Osteocyte (in vitro differentiated cells): Measurements from ENCODE around the gene HSD11B1L. TPM values are rescaled to one million over a fixed set of nuclear protein-coding genes. Genes with fewer than 3 reads are reported as not detected.

Experiments used
- DNase-seq: peaks from one replicate; pipeline ENCODE4 v3.0.0; 2021; ENCODE audit warnings: mixed read lengths; ENCODE audit not compliant: unreplicated experiment; ENCODE audit errors: extremely low spot score
- H3K27ac Mint-ChIP-seq: one replicate; pipeline ENCODE4 v1.8.0; 2021; ENCODE audit warnings: mild to moderate bottlenecking, mixed read lengths; ENCODE audit not compliant: unreplicated experiment
- H3K27me3 Mint-ChIP-seq: one replicate; pipeline ENCODE4 v1.8.0; 2021; ENCODE audit warnings: mixed read lengths; ENCODE audit not compliant: unreplicated experiment
- H3K36me3 Mint-ChIP-seq: one replicate; pipeline ENCODE4 v1.8.0; 2021; ENCODE audit warnings: mixed read lengths; ENCODE audit not compliant: unreplicated experiment
- H3K4me1 Mint-ChIP-seq: one replicate; pipeline ENCODE4 v1.8.0; 2021; ENCODE audit warnings: mixed read lengths; ENCODE audit not compliant: unreplicated experiment
- H3K4me3 Mint-ChIP-seq: one replicate; pipeline ENCODE4 v1.8.0; 2021; ENCODE audit warnings: mild to moderate bottlenecking, moderate library complexity, mixed read lengths; ENCODE audit not compliant: unreplicated experiment
- H3K9me3 Mint-ChIP-seq: one replicate; pipeline ENCODE4 v1.8.0; 2021; ENCODE audit warnings: mixed read lengths; ENCODE audit not compliant: unreplicated experiment
- CTCF ChIP-seq: fragments of 200-600 bp; sonication (generic); IDR thresholded peaks from 2 replicates; pipeline ENCODE4 v1.5.0; 2021; ENCODE audit warnings: antibody characterized with exemption, mild to moderate bottlenecking, moderate library complexity
- total RNA-seq: library from RNA; stranded (reverse); gene quantifications from 2 replicates; pipeline ENCODE4 v1.2.1, GENCODE V29; 2021

Gene HSD11B1L
- total RNA-seq, 1 donor from 2014 or later: 10.7 TPM

GRCh38 chr19:5664515-5664914, 16.3 kb upstream of the HSD11B1L start:
- Mint-ChIP-seq H3K36me3 (peaks cover 41% of the 10 kb centered on the region), H3K27ac (no peak overlapping the region), H3K27me3 (no peaks in the 10 kb centered on the region), H3K4me3 (no peak overlapping the region), H3K4me1 (no peaks in the 10 kb centered on the region), H3K9me3 (no peaks in the 10 kb centered on the region)
- no peak for TF ChIP-seq CTCF
- DNase-seq: no peak

DNA sequence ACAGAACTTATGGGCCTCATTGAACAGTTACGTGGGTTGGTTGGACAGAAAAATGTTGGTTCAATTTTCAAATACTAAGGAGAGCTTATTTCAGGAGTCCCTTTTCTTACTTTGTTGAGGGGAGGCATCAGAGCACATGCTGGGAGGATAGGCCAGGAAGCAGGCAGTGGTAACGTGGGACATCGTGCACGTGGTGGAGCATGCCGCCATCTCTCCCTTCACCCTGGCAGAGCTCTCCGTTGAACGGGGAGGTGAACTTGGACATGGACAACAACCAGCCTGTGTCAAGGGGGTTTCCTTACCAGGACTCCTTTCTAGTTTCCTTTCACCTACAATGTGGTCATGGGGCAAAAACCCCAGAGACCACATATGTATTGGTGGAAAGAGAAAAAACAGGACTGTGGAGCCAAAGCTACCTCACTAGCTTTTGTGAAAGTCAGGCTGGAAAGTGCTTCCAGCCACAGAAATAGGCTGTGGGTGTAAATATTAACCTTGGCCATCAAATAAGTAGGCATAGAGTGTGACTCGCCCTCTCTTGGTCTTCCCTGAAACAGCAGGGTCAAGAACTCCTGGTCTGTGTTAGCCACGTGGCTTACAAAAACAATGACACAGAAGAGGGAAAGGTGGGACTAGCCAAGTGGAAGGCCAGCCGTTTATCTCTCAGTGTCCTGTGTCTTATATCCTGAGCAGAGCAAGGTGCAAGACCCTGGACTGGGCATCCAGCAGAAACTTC, 14.9 kb upstream of the HSD11B1L start:
- Mint-ChIP-seq H3K27ac (no peak overlapping the region), H3K4me3 (no peak overlapping the region)

DNA sequence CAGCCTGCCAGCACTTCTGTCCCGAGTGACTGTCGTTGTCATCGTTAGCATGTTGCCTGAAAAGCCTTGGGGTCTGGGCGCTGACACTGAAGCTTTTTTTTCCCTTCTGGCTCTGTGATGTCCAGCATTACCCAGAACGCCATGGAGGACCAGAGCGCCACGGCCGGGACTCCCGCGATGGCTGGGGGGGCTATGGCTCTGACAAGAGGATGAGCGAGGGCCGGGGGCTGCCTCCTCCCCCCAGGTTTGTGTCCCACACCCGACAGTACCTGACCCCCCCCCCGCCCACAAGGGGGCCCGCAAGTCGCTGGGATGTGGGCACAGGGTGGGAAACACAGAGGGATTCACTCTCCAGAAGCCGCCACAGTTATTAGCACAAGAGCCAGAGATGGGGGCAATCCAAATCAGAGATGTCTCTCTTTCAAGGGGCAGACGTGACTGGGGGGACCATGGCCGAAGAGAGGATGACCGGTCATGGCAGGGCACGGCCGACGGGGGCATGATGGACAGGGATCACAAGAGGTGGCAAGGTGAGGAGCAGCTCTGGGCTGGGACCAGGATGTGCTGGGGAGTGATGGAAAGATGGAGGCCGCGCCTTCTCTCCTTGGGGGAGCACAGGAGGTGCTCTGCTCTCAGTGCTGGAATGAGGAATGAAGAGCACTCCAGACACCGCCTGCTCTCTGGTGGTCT, 13.8 kb upstream of the HSD11B1L start:
- H3K4me3 Mint-ChIP-seq: no peak overlapping the region
- peaks cover 36% of the 10 kb centered on the region for H3K36me3 Mint-ChIP-seq
- DNase-seq: no peak
- TF ChIP-seq CTCF: no peak
- no peaks in the 10 kb centered on the region for H3K27me3 Mint-ChIP-seq
- H3K4me1 Mint-ChIP-seq: no peaks in the 10 kb centered on the region
- no peaks in the 10 kb centered on the region for H3K9me3 Mint-ChIP-seq
- H3K27ac Mint-ChIP-seq: no peak overlapping the region

More for the DNA sequence above, 14.9 kb upstream of the HSD11B1L start:
- peaks cover 38% of the 10 kb centered on the region for H3K36me3 Mint-ChIP-seq
- H3K9me3 Mint-ChIP-seq: no peaks in the 10 kb centered on the region
- no peaks in the 10 kb centered on the region for H3K4me1 Mint-ChIP-seq
- no peak for DNase-seq
- TF ChIP-seq CTCF: no peak
- H3K27me3 Mint-ChIP-seq: no peaks in the 10 kb centered on the region

DNA sequence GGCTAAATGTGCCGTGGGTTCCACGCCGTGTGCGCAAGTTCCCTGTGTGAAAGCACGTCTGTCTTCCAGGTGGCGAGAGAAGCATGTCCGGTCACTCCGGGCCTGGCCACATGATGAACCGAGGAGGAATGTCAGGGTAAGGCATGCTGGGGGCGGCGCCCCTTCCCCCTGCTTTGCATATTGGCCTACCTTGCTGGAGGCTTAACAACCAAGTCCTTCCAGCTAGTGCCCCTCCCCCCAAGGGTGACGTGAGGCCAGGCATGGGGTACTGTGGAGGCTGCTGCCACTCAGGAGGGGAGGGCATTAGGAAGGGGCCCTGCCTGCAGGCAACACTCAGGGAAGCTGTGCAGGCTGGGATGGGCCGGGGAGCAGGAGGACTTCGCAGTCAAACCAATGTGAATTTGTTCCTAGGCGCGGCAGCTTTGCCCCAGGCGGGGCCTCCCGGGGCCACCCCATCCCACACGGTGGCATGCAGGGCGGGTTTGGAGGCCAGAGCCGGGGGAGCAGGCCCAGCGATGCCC, 13.0 kb upstream of the HSD11B1L start:
- no peak overlapping the region for H3K4me3 Mint-ChIP-seq
- no peaks in the 10 kb centered on the region for H3K27me3 Mint-ChIP-seq
- no peaks in the 10 kb centered on the region for H3K9me3 Mint-ChIP-seq
- no peak for TF ChIP-seq CTCF
- H3K4me1 Mint-ChIP-seq: no peaks in the 10 kb centered on the region
- peaks cover 36% of the 10 kb centered on the region for H3K36me3 Mint-ChIP-seq
- DNase-seq: no peak
- H3K27ac Mint-ChIP-seq: no peak overlapping the region

GRCh38 chr19:5669212-5669611, 11.6 kb upstream of the HSD11B1L start:
- H3K36me3 Mint-ChIP-seq: peaks cover 36% of the 10 kb centered on the region
- DNase-seq: no peak
- TF ChIP-seq CTCF: no peak
- H3K4me1 Mint-ChIP-seq: no peaks in the 10 kb centered on the region
- no peak overlapping the region for H3K27ac Mint-ChIP-seq
- no peaks in the 10 kb centered on the region for H3K9me3 Mint-ChIP-seq
- H3K27me3 Mint-ChIP-seq: no peaks in the 10 kb centered on the region
- H3K4me3 Mint-ChIP-seq: no peak overlapping the region
